ENCODE results near the gene NETO2. TPM values are rescaled to one million over a fixed set of nuclear protein-coding genes. Genes with fewer than 3 reads are reported as not detected.

NETO2 gene
- total and polyA plus RNA-seq, 7 donors: 1.6 to 30.5 (median 3.9) TPM

GRCh38 chr16:47036201-47036600, 107.5 kb downstream of the NETO2 start:
- DNase-seq: no peak
- no peak for ATAC-seq
- Histone ChIP-seq H3K4me1 (no peaks in the 10 kb centered on the region), H3K4me3 (no peak overlapping the region), H3K36me3 (ENCODE audit: insufficient read depth in 1 of 2, low read depth in 1 of 2) (no peaks in the 10 kb centered on the region), H3K27me3 (ENCODE audit: insufficient read depth in 3 of 3, low read length in 2 of 3) (no peaks in the 10 kb centered on the region), H3K9me3 (no peaks in the 10 kb centered on the region), H3K27ac (no peak overlapping the region)
- intact Hi-C loops (cut with DNase I): loop anchor here (2.0 to 5.0 kb wide), 2 partner anchors 1129 to 1131 kb away; no protein-coding TSS in a partner anchor
- no peak for TF ChIP-seq CTCF (IDR thresholded peaks at IDR 0.05)
- 84 to 91% (median 87%) methylated on average over 5 of the region's 5 CpGs for WGBS, 3 donors

- Histone ChIP-seq H3K27me3 (ENCODE audit: insufficient read depth in 3 of 3, low read length in 2 of 3) (no peaks in the 10 kb centered on the region), H3K4me3 (no peak overlapping the region), H3K27ac (no peak overlapping the region), H3K9me3 (no peaks in the 10 kb centered on the region), H3K4me1 (no peaks in the 10 kb centered on the region), H3K36me3 (ENCODE audit: insufficient read depth in 1 of 2, low read depth in 1 of 2) (no peaks in the 10 kb centered on the region)
- ATAC-seq (no peak), DNase-seq (no peak)
- intact Hi-C loops (cut with DNase I): loop anchor here in 1 of 2 donors (5.0 kb wide), 1 partner anchor 1132 kb away; no protein-coding TSS in a partner anchor
- TF ChIP-seq CTCF (IDR thresholded peaks at IDR 0.05): no peak
- WGBS, 3 donors: 73 to 84% (median 76%) methylated on average over 8 of the region's 8 CpGs
Observed at GRCh38 chr16:47035436-47035835, 108.3 kb downstream of the NETO2 start.

- no peak for ATAC-seq
- DNase-seq: no peak
- no peak for TF ChIP-seq CTCF (IDR thresholded peaks at IDR 0.05)
- 87 to 95% (median 89%) methylated on average over 2 of the region's 2 CpGs for WGBS, 3 donors
- Histone ChIP-seq H3K36me3 (ENCODE audit: insufficient read depth in 1 of 2, low read depth in 1 of 2) (no peaks in the 10 kb centered on the region), H3K4me1 (no peaks in the 10 kb centered on the region), H3K27me3 (ENCODE audit: insufficient read depth in 3 of 3, low read length in 2 of 3) (no peaks in the 10 kb centered on the region), H3K4me3 (no peak overlapping the region), H3K27ac (no peak overlapping the region), H3K9me3 (no peaks in the 10 kb centered on the region)
- intact Hi-C loops (cut with DNase I): no loop called here
Observed at GRCh38 chr16:47034455-47034854, 109.3 kb downstream of the NETO2 start.

- intact Hi-C loops (cut with DNase I): no loop called here
- H3K27me3 ChIP-seq (ENCODE audit: insufficient read depth in 3 of 3, low read length in 2 of 3): no peaks in the 10 kb centered on the region
- no peaks in the 10 kb centered on the region for H3K9me3 ChIP-seq
- no peak overlapping the region for H3K4me3 ChIP-seq
- no peak for ATAC-seq
- no peak for TF ChIP-seq CTCF (IDR thresholded peaks at IDR 0.05)
- H3K4me1 ChIP-seq: no peaks in the 10 kb centered on the region
- no peak for DNase-seq
- WGBS, 3 donors: 75 to 80% (median 80%) methylated on average over 3 of the region's 3 CpGs
- no peaks in the 10 kb centered on the region for H3K36me3 ChIP-seq (ENCODE audit: insufficient read depth in 1 of 2, low read depth in 1 of 2)
- H3K27ac ChIP-seq: no peak overlapping the region
Observed at GRCh38 chr16:47033176-47033575, 110.6 kb downstream of the NETO2 start.

- H3K4me1 ChIP-seq: no peaks in the 10 kb centered on the region
- ATAC-seq: no peak
- DNase-seq: no peak
- intact Hi-C loops (cut with DNase I): loop anchor here in 1 of 2 donors (5.0 kb wide), 1 partner anchor 162 kb away; no protein-coding TSS in a partner anchor
- H3K27ac ChIP-seq: no peak overlapping the region
- 85 to 90% (median 89%) methylated on average over 3 of the region's 3 CpGs for WGBS, 3 donors
- no peaks in the 10 kb centered on the region for H3K9me3 ChIP-seq
- TF ChIP-seq CTCF (IDR thresholded peaks at IDR 0.05): no peak
- H3K4me3 ChIP-seq: no peak overlapping the region
- no peaks in the 10 kb centered on the region for H3K27me3 ChIP-seq (ENCODE audit: insufficient read depth in 3 of 3, low read length in 2 of 3)
- H3K36me3 ChIP-seq (ENCODE audit: insufficient read depth in 1 of 2, low read depth in 1 of 2): no peaks in the 10 kb centered on the region
Observed at GRCh38 chr16:47029724-47030123, 114.0 kb downstream of the NETO2 start.
